H1 (cell line): ENCODE results near the gene MCF2L. TPM values are rescaled to one million over a fixed set of nuclear protein-coding genes. Genes with fewer than 3 reads are reported as not detected.

Experiments
- CTCF ChIA-PET: fragments of 300-600 bp; sonication (Branson Sonifier 250); formaldehyde crosslinking; loops from one replicate; lab custom pipeline; 2021; ENCODE audit not compliant: partially characterized antibody; lab: Charles Lee
- POLR2A ChIA-PET: fragments of 300-600 bp; sonication (Branson Sonifier 250); formaldehyde crosslinking; loops from one replicate; lab custom pipeline; 2021; ENCODE audit warnings: inconsistent platforms; ENCODE audit not compliant: partially characterized antibody; lab: Charles Lee
- DNase-seq, 2 experiments: peaks; one replicate each; pipeline versions ENCODE4 v3.0.0 to v3.0.0-alpha.2; 2010 to 2022; ENCODE audit warnings: low spot score in 2 of 2, low read depth in 1 of 2, mixed read lengths in 1 of 2
- FAIRE-seq: peaks from 2 replicates; lab custom pipeline; 2011; peaks lifted over from hg19 to GRCh38; lab: Jason Lieb, UNC
- H2AFZ ChIP-seq: 2 replicates; pipeline ENCODE4 v1.8.1; 2012; ENCODE audit warnings: low read length, inconsistent platforms
- H2AK5ac ChIP-seq: 2 replicates; pipeline ENCODE4 v1.6.1; 2013; ENCODE audit warnings: low read depth, low read length
- H2BK120ac ChIP-seq: replicated peaks from 2 replicates; pipeline ENCODE3; 2013; ENCODE audit warnings: low read depth, low read length, inconsistent platforms
- H2BK12ac ChIP-seq: 2 replicates; pipeline ENCODE4 v1.6.1; 2013; ENCODE audit warnings: low read depth, low read length
- H2BK15ac ChIP-seq: 2 replicates; pipeline ENCODE4 v1.6.1; 2013; ENCODE audit warnings: low read length
- H2BK20ac ChIP-seq: 2 replicates; pipeline ENCODE4 v1.6.1; 2013; ENCODE audit warnings: low read length
- H2BK5ac ChIP-seq: 2 replicates; pipeline ENCODE4 v1.6.1; 2013; ENCODE audit warnings: low read depth, low read length
- H3K14ac ChIP-seq: 2 replicates; pipeline ENCODE4 v1.6.1; 2013; ENCODE audit warnings: inconsistent platforms; ENCODE audit not compliant: insufficient read length
- H3K18ac ChIP-seq: 2 replicates; pipeline ENCODE4 v1.6.1; 2013; ENCODE audit warnings: low read length; ENCODE audit errors: extremely low read depth
- H3K23ac ChIP-seq: 2 replicates; pipeline ENCODE4 v1.6.1; 2013; ENCODE audit warnings: inconsistent platforms; ENCODE audit not compliant: insufficient read length
- H3K23me2 ChIP-seq: 2 replicates; pipeline ENCODE4 v1.6.1; 2013; ENCODE audit warnings: low read depth, low read length
- H3K27ac ChIP-seq: 2 replicates; pipeline ENCODE4 v1.6.1; 2011; ENCODE audit warnings: low read depth, low read length, inconsistent platforms
- H3K27me3 ChIP-seq, 4 experiments: replicated peaks in 1 of 4; 1 replicate in 1 of 4; 2 replicates in 3 of 4; pipeline versions ENCODE4 v1.6.1 to v1.8.1; 2011 to 2013; ENCODE audit warnings: low read length in 3 of 4, mild to moderate bottlenecking in 3 of 4, inconsistent platforms in 2 of 4, mixed read lengths in 2 of 4, moderate library complexity in 1 of 4; ENCODE audit not compliant: control insufficient read depth in 3 of 4, insufficient read depth in 3 of 4; ENCODE audit errors: extremely low read depth in 1 of 4
- H3K36me3 ChIP-seq, 4 experiments: 2 replicates each; pipeline versions ENCODE4 v1.6.1 to v1.8.1; 2011 to 2013; ENCODE audit warnings: mild to moderate bottlenecking in 4 of 4, low read length in 3 of 4, moderate library complexity in 2 of 4, control low read depth in 1 of 4, inconsistent platforms in 1 of 4; ENCODE audit not compliant: insufficient read depth in 4 of 4, control insufficient read depth in 2 of 4
- H3K4ac ChIP-seq: replicated peaks from 2 replicates; pipeline ENCODE3; 2013; ENCODE audit warnings: low read length, low read depth, mixed read lengths, inconsistent platforms; ENCODE audit not compliant: insufficient read length
- H3K4me1 ChIP-seq, 4 experiments: replicated peaks in 1 of 4; 1 replicate in 1 of 4; 2 replicates in 3 of 4; pipeline versions ENCODE4 v1.6.1 to v1.8.1; 2011 to 2013; ENCODE audit warnings: low read length in 3 of 4, inconsistent platforms in 2 of 4, mixed read lengths in 1 of 4; ENCODE audit not compliant: insufficient read depth in 4 of 4, control insufficient read depth in 3 of 4
- H3K4me2 ChIP-seq, 2 experiments: 2 replicates each; pipeline versions ENCODE4 v1.6.1 to v1.8.1; 2011 to 2013; ENCODE audit warnings: low read depth in 2 of 2, low read length in 2 of 2, control low read depth in 1 of 2, inconsistent platforms in 1 of 2, mild to moderate bottlenecking in 1 of 2; ENCODE audit not compliant: insufficient read depth in 1 of 2
- H3K4me3 ChIP-seq, 4 experiments: fragments of 200-600, 300-600 bp in 1 of 4; sonication (generic), shearing (Covaris generic), sonication (Bioruptor Twin) in 1 of 4; 2 replicates each; pipeline versions ENCODE4 v1.5.1 to v1.8.1; 2011 to 2016; ENCODE audit warnings: low read length in 4 of 4, low read depth in 3 of 4, control low read depth in 2 of 4, inconsistent platforms in 2 of 4, mild to moderate bottlenecking in 2 of 4, mixed read lengths in 1 of 4, moderate library complexity in 1 of 4; ENCODE audit not compliant: insufficient read depth in 2 of 4; ENCODE audit errors: extremely low read depth in 1 of 4
- H3K56ac ChIP-seq: replicated peaks from 2 replicates; pipeline ENCODE3; 2013; ENCODE audit warnings: low read depth, mild to moderate bottlenecking, mixed read lengths, low read length, inconsistent platforms; ENCODE audit not compliant: insufficient read length
- H3K79me1 ChIP-seq: 2 replicates; pipeline ENCODE4 v1.6.1; 2013; ENCODE audit warnings: low read depth, low read length, control low read depth
- H3K79me2 ChIP-seq, 2 experiments: 2 replicates each; pipeline versions ENCODE4 v1.6.1 to v1.8.1; 2012 to 2013; ENCODE audit warnings: low read length in 2 of 2, mild to moderate bottlenecking in 2 of 2, inconsistent platforms in 1 of 2; ENCODE audit not compliant: insufficient read depth in 2 of 2, control insufficient read depth in 1 of 2
- H3K9ac ChIP-seq, 4 experiments: replicated peaks in 1 of 4; 1 replicate in 1 of 4; 2 replicates in 3 of 4; pipeline versions ENCODE4 v1.6.1 to v1.8.1; 2011 to 2013; ENCODE audit warnings: low read depth in 3 of 4, low read length in 3 of 4, control low read depth in 2 of 4, mild to moderate bottlenecking in 2 of 4, moderate library complexity in 2 of 4, inconsistent platforms in 1 of 4; ENCODE audit errors: extremely low read depth in 1 of 4
- H3K9me3 ChIP-seq, 2 experiments: 2 replicates each; pipeline versions ENCODE4 v1.6.1 to v1.8.1; 2012 to 2013; ENCODE audit warnings: mild to moderate bottlenecking in 2 of 2, moderate library complexity in 2 of 2, control low read depth in 1 of 2, inconsistent platforms in 1 of 2, low read depth in 1 of 2, low read length in 1 of 2, mixed read lengths in 1 of 2; ENCODE audit not compliant: insufficient read depth in 2 of 2
- H4K20me1 ChIP-seq, 2 experiments: replicated peaks in 1 of 2; 2 replicates each; pipeline versions ENCODE3 to v1.8.1; 2011 to 2013; ENCODE audit warnings: inconsistent platforms in 2 of 2, low read length in 2 of 2, mild to moderate bottlenecking in 1 of 2; ENCODE audit not compliant: insufficient read depth in 2 of 2, control insufficient read depth in 1 of 2
- H4K5ac ChIP-seq: 2 replicates; pipeline ENCODE4 v1.6.1; 2013; ENCODE audit warnings: low read length, low read depth, mixed read lengths, inconsistent platforms; ENCODE audit not compliant: insufficient read length
- H4K8ac ChIP-seq: 2 replicates; pipeline ENCODE4 v1.8.0; 2013; ENCODE audit warnings: mild to moderate bottlenecking, moderate library complexity, low read length, inconsistent platforms; ENCODE audit not compliant: insufficient read depth; ENCODE audit errors: extremely low read depth
- H4K91ac ChIP-seq: replicated peaks from 2 replicates; pipeline ENCODE3; 2013; ENCODE audit warnings: low read length, mixed read lengths, inconsistent platforms; ENCODE audit not compliant: insufficient read length
- CEBPB ChIP-seq: IDR thresholded peaks from 2 replicates; pipeline ENCODE4 v1.6.1; 2012; ENCODE audit warnings: low read depth, low read length
- EP300 ChIP-seq, 2 experiments: IDR thresholded peaks; 1 replicate in 1 of 2; 2 replicates in 1 of 2; pipeline ENCODE4 v1.6.1; 2011 to 2012; ENCODE audit warnings: low read depth in 2 of 2, low read length in 2 of 2, mild to moderate bottlenecking in 2 of 2, borderline replicate concordance in 1 of 2, inconsistent platforms in 1 of 2, moderate library complexity in 1 of 2
- GABPA ChIP-seq: IDR thresholded peaks from 2 replicates; pipeline ENCODE4 v1.6.1; 2011; ENCODE audit warnings: mild to moderate bottlenecking, low read length, moderate library complexity, borderline replicate concordance; ENCODE audit not compliant: insufficient read depth
- JUND ChIP-seq: IDR thresholded peaks from 2 replicates; pipeline ENCODE4 v1.6.1; 2011; ENCODE audit warnings: mild to moderate bottlenecking, improper control_type of control experiment, low read length
- POLR2AphosphoS5 ChIP-seq: IDR thresholded peaks from 2 replicates; pipeline ENCODE4 v1.6.1; 2011; ENCODE audit warnings: low read depth, low read length
- RFX5 ChIP-seq: IDR thresholded peaks from 2 replicates; pipeline ENCODE4 v1.6.1; 2011; ENCODE audit warnings: low read depth, low read length, improper control_type of control experiment, borderline replicate concordance
- SP2 ChIP-seq: IDR thresholded peaks from 2 replicates; pipeline ENCODE4 v1.6.1; 2012; ENCODE audit warnings: mild to moderate bottlenecking, low read length, inconsistent platforms
- TAF7 ChIP-seq: optimal IDR thresholded peaks from 2 replicates; pipeline ENCODE3; 2011; ENCODE audit warnings: low read depth, mild to moderate bottlenecking, inconsistent platforms, low read length, moderate library complexity, borderline replicate concordance
- WGBS, 2 experiments: shearing (Covaris generic) in 1 of 2; methylation state at CpG; one replicate each; pipeline versions ENCODE4 v1.1.6 to v1.1.7; 2013 to 2015; ENCODE audit warnings: low lambda C conversion rate in 2 of 2, mixed read lengths in 2 of 2, inconsistent platforms in 1 of 2, low coverage in 1 of 2, missing lambda C conversion rate in 1 of 2; ENCODE audit not compliant: insufficient replicate concordance in 2 of 2, insufficient coverage in 1 of 2, insufficient read length in 1 of 2; ENCODE audit errors: extremely low coverage in 1 of 2, missing lambda C conversion rate in 1 of 2; 5-methylcytosine and 5-hydroxymethylcytosine counted together
- polyA plus RNA-seq, 7 experiments: library from polyadenylated mRNA; depleted of rRNA in 3 of 7; stranded (reverse) in 5 of 7; unstranded in 2 of 7; fragments of >200 nt in 5 of 7; fragments of 200-250 nt in 2 of 7; gene quantifications; 1 replicate in 5 of 7; 2 replicates in 1 of 7; 4 replicates in 1 of 7; pipeline versions ENCODE4 v1.2.1 to v1.2.3, GENCODE V29; 2011 to 2013; ENCODE audit warnings: missing spikeins in 2 of 7, mixed read lengths in 2 of 7
- total RNA-seq: library from RNA; stranded (reverse); fragmentation: NEBNext Ultra II Directional; extraction: Animal tissue kit (Norgen Biotek cat#: 25700); gene quantifications from 2 replicates; pipeline ENCODE4 v1.2.1, GENCODE V29; 2021
- TF ChIP-seq, protein P1 (sequence below): IDR thresholded peaks from 2 replicates; pipeline ENCODE4 v1.6.1; 2012; ENCODE audit warnings: low read length, inconsistent platforms

Gene MCF2L
- total and polyA plus RNA-seq, 2 of the 8 experiments (the other 6 are each of a cell fraction or from before 2014, with no cell fraction given) = 10.1 to 24.4 TPM

DNA sequence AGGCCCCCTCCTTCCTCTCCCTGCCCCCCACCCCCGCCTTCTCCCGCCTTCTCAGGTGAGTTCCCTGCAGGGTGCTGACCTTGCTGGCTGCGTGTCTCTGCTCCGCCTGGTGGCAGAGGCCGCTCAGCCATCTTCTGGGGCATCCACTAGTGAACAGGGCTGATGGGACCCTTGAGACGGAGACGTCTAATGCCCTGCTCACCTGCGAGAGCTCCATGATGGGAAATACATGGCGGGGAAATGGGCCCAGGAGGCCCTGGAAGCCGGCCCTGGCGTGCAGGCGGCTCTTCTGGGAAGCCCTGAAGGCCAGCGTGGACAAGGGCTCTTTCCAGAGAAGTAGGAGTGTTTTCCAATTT lies 121.4 kb downstream of the MCF2L start:
- Histone ChIP-seq H3K36me3 (peaks cover 3 to 8% (median 4%) of the 10 kb centered on the region in 4 experiments; a peak in 4 of 8 replicates), H3K4me1 (peaks cover 0 to 6% (median 4%) of the 10 kb centered on the region in 4 experiments; a peak in 2 of 7 replicates), H2AK5ac (no peak overlapping the region), H4K91ac (no peak overlapping the region), H4K5ac (no peak overlapping the region), H2BK15ac (no peak overlapping the region), H2BK5ac (0 out of 2 replicates have a peak overlapping the region, but pooled peaks have one; percentile 61), H3K14ac (no peak overlapping the region), H3K4me3 (no peak overlapping the region), H3K4me2 (no peak overlapping the region), H4K20me1 (no peaks in the 10 kb centered on the region), H2BK20ac (no peak overlapping the region), H3K27ac (no peak overlapping the region), H3K18ac (no peak overlapping the region), H2BK12ac (no peak overlapping the region), H3K4ac (no peak overlapping the region), H3K56ac (no peak overlapping the region), H3K79me1 (no peaks in the 10 kb centered on the region), H3K79me2 (no peaks in the 10 kb centered on the region), H3K9me3 (no peaks in the 10 kb centered on the region), H3K9ac (no peak overlapping the region), H3K23ac (no peak overlapping the region), H2AFZ (no peak overlapping the region), H3K23me2 (peaks cover 2% of the 10 kb centered on the region; the same call in 1 of the 2 replicates), H3K27me3 (no peaks in the 10 kb centered on the region), H4K8ac (no peak overlapping the region), H2BK120ac (no peak overlapping the region)
- FAIRE-seq (no peak), DNase-seq (peak in 1 of 2 experiments; percentile 36)
- ChIA-PET POLR2A (interaction anchor here (0.9 to 2.1 kb wide), 4 partner anchors 14 to 30 kb away, joined by 3 to 5 read pairs (median 4); no protein-coding TSS in a partner anchor), CTCF (interaction anchor here (0.6 to 3.1 kb wide), 16 partner anchors 9 to 503 kb away, joined by 3 to 16 read pairs (median 4); no protein-coding TSS in a partner anchor)
- 66% methylated on average over 13 of the region's 13 CpGs; no CpG with 5 or more reads in 1 of the 2 experiments for WGBS, 2 experiments
- no peak for TF ChIP-seq TAF7
- TF ChIP-seq, protein P1, sequence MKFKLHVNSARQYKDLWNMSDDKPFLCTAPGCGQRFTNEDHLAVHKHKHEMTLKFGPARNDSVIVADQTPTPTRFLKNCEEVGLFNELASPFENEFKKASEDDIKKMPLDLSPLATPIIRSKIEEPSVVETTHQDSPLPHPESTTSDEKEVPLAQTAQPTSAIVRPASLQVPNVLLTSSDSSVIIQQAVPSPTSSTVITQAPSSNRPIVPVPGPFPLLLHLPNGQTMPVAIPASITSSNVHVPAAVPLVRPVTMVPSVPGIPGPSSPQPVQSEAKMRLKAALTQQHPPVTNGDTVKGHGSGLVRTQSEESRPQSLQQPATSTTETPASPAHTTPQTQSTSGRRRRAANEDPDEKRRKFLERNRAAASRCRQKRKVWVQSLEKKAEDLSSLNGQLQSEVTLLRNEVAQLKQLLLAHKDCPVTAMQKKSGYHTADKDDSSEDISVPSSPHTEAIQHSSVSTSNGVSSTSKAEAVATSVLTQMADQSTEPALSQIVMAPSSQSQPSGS = no peak
- TF ChIP-seq EP300 (IDR thresholded peaks at IDR 0.05; ENCODE audit: borderline replicate concordance in 1 of 2, low read depth in 2 of 2, low read length in 2 of 2) = no peak
- no peak for TF ChIP-seq SP2
- TF ChIP-seq RFX5 = no peak
- TF ChIP-seq CEBPB = no peak
- TF ChIP-seq GABPA = peak; percentile 41; the same call in 1 of the 2 replicates
- TF ChIP-seq POLR2AphosphoS5 = 0 out of 2 replicates have a peak, but pooled peaks have one; percentile 63
- TF ChIP-seq JUND = no peak
